ENCODE measurements around the gene PATE4.

The PATE4 gene

DNA sequence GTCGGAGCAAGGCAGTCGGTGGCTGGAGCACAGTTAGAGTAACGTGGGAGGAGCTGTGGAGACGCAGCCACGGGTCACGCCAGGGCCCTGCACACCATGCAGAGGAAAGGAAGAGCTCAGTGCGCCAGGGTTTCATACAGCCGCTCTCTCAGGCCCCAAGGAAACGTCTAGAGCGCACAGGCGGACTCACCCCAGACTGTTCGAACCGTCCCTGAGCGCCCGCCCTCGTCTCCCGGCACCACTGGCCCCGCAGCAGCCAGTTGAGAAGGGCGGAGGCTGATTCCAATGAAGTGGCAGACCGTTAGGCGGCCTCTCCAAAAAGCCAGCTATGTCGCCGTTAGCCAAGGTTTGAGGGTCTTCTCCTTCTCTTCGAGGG is 53.9 kb downstream of the PATE4 start:
- ChIA-PET POLR2A (interaction anchor here (0.8 to 2.1 kb wide), 8 partner anchors 8 to 959 kb away, joined by 3 to 28 read pairs (median 4); partner anchors contain the start of gene PUS3), CTCF (interaction anchor here (1.2 kb wide), 1 partner anchor 12 kb away, joined by 3 read pairs; no protein-coding TSS in a partner anchor)
- no peak for DNase-seq (ENCODE audit: extremely low spot score)
- TF ChIP-seq LEF1 (IDR thresholded peaks at IDR 0.05; ENCODE audit: borderline replicate concordance) (no peak), FOXM1 (IDR thresholded peaks at IDR 0.05; ENCODE audit: borderline replicate concordance) (no peak), SUZ12 (IDR thresholded peaks at IDR 0.05) (no peak), NFRKB (IDR thresholded peaks at IDR 0.05) (no peak)
- TF ChIP-seq, protein P1, sequence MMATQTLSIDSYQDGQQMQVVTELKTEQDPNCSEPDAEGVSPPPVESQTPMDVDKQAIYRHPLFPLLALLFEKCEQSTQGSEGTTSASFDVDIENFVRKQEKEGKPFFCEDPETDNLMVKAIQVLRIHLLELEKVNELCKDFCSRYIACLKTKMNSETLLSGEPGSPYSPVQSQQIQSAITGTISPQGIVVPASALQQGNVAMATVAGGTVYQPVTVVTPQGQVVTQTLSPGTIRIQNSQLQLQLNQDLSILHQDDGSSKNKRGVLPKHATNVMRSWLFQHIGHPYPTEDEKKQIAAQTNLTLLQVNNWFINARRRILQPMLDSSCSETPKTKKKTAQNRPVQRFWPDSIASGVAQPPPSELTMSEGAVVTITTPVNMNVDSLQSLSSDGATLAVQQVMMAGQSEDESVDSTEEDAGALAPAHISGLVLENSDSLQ (IDR thresholded peaks at IDR 0.05): no peak

DNA sequence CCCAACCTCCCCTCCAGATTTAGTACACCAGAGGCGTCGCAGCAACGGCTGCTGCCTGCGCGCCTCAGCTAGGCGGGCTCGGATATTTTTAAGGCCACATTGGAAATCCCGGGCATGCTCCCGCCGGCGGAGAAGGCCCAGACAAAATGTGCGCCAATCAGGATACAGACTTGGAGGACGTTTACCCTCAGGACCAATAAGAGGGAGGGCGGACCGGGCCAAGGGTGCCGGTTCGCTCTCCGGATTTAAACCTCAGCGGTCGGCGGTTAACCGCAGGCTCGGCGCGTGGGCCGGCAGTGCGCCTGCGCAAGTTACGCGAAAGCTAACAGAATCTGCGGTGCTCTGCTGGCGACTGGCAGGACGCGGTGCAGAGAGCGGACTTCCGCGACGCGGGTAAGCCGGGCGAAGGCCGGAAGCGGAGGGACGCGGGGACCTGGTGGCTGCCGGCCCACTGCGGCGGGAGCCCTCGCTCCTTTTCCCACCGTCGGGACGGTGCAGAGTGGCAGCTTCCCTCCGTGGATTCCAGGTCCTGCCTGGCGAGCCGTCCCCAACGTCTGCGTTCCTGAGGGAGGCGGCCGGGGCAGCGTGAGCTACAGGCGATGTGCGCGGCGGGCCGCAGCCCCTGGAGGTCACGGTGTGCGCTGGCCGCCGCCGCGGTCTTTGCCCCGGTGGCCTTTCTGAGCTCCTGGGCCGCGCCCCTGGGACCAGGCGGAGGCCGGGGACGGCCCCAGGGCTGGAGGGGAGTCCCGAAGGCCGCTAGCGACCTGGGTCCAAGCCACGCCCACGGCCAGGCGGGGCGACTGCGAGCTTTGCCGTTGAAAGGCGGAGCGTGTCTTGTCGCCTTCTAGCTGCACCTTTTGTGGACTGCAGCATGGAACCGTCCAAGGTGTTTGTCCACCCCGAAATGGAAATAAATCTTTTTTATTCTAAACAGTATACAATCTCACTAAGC is 54.5 kb downstream of the PATE4 start, which contains the start of gene HYLS1:
TSS of gene HYLS1 (plus strand) at position 296 of the 952 bp plus-strand sequence. CDS start 11,701 bp downstream, outside the sequence.
- POLR2A ChIA-PET: interaction anchor here (0.7 to 2.1 kb wide), 15 partner anchors 9 to 960 kb away, joined by 3 to 28 read pairs (median 3); partner anchors contain the start of gene PUS3
- CTCF ChIA-PET: interaction anchor here (0.6 to 1.2 kb wide), 4 partner anchors 8 to 395 kb away, joined by 3 to 5 read pairs (median 4); partner anchors contain the start of gene PUS3
- TF ChIP-seq FOXM1 (IDR thresholded peaks at IDR 0.05; ENCODE audit: borderline replicate concordance): peak; percentile 99
- no peak for TF ChIP-seq HDGF (IDR thresholded peaks at IDR 0.05; ENCODE audit: borderline replicate concordance)
- TF ChIP-seq NFRKB (IDR thresholded peaks at IDR 0.05): no peak
- TF ChIP-seq L3MBTL2 (conservative IDR thresholded peaks at IDR 0.05): peak; percentile 93
- no peak for TF ChIP-seq SUZ12 (IDR thresholded peaks at IDR 0.05)
- no peak for TF ChIP-seq ZNF384 (IDR thresholded peaks at IDR 0.05)
- peak; percentile 60 for TF ChIP-seq ELF4 (IDR thresholded peaks at IDR 0.05)
- no peak for TF ChIP-seq BHLHE40 (IDR thresholded peaks at IDR 0.05; ENCODE audit: borderline replicate concordance)
- peak; percentile 86 for DNase-seq (ENCODE audit: extremely low spot score)
